OCI-LY1 (cell line): ENCODE results near the gene SRRD.

Source experiments
- H2AFZ ChIP-seq: fragments of 200-600 bp; sonication (generic), shearing (Covaris generic); 2 replicates; pipeline ENCODE4 v1.6.0; 2014; ENCODE audit warnings: antibody characterized with exemption, mild to moderate bottlenecking, low read length
- H3F3A ChIP-seq: fragments of 200-600 bp; sonication (generic), shearing (Covaris generic); 2 replicates; pipeline ENCODE4 v1.6.0; 2014; ENCODE audit warnings: mild to moderate bottlenecking, antibody characterized with exemption, low read length, moderate library complexity; ENCODE audit not compliant: insufficient read depth
- H3K27ac ChIP-seq: fragments of 200-600 bp; sonication (generic); 2 replicates; pipeline ENCODE4 v1.5.1; 2014; ENCODE audit warnings: low read length, mixed run types, mild to moderate bottlenecking, low read depth; ENCODE audit not compliant: poor library complexity, severe bottlenecking
- H3K27me3 ChIP-seq: fragments of 200-600 bp; sonication (generic); 2 replicates; pipeline ENCODE4 v1.6.0; 2014; ENCODE audit warnings: antibody characterized with exemption, mild to moderate bottlenecking, low read length, moderate library complexity; ENCODE audit not compliant: insufficient read depth
- H3K36me3 ChIP-seq: fragments of 200-600 bp; sonication (generic); 2 replicates; pipeline ENCODE4 v1.6.1; 2014; ENCODE audit warnings: mild to moderate bottlenecking, antibody characterized with exemption, low read length, moderate library complexity, mixed read lengths; ENCODE audit not compliant: insufficient read depth
- H3K4me1 ChIP-seq: fragments of 200-600 bp; sonication (generic); 2 replicates; pipeline ENCODE4 v1.5.1; 2014; ENCODE audit warnings: mild to moderate bottlenecking, low read length, moderate library complexity; ENCODE audit not compliant: insufficient read depth, severe bottlenecking
- H3K4me2 ChIP-seq: fragments of 200-600 bp; sonication (generic), shearing (Covaris generic); 2 replicates; pipeline ENCODE4 v1.6.1; 2014; ENCODE audit warnings: low read length
- H3K4me3 ChIP-seq: fragments of 200-600 bp; sonication (generic); 2 replicates; pipeline ENCODE4 v1.5.1; 2014; ENCODE audit warnings: low read length, low read depth, mild to moderate bottlenecking, mixed read lengths; ENCODE audit not compliant: poor library complexity, severe bottlenecking
- H3K79me2 ChIP-seq: fragments of 200-600 bp; shearing (Covaris generic); 2 replicates; pipeline ENCODE4 v1.6.1; 2016; ENCODE audit warnings: mixed run types, low read length, mixed read lengths; ENCODE audit not compliant: insufficient read depth
- H3K9ac ChIP-seq: fragments of 200-600 bp; sonication (generic), shearing (Covaris generic); 2 replicates; pipeline ENCODE4 v1.6.1; 2014; ENCODE audit warnings: mild to moderate bottlenecking, low read length, mixed read lengths
- H3K9me2 ChIP-seq: fragments of 200-600 bp; sonication (generic), shearing (Covaris generic); 2 replicates; pipeline ENCODE4 v1.6.1; 2014; ENCODE audit warnings: low read depth, mild to moderate bottlenecking, low read length, mixed read lengths
- H3K9me3 ChIP-seq: fragments of 200-600 bp; shearing (Covaris generic); 2 replicates; pipeline ENCODE4 v1.6.1; 2014; ENCODE audit warnings: low read length, mixed read lengths
- H4K20me1 ChIP-seq: fragments of 200-600 bp; sonication (generic), shearing (Covaris generic); 2 replicates; pipeline ENCODE4 v1.6.0; 2016; ENCODE audit warnings: mild to moderate bottlenecking, low read length; ENCODE audit not compliant: insufficient read depth
- EZH2 ChIP-seq: fragments of 200-600 bp; sonication (generic), shearing (Covaris generic); IDR thresholded peaks from 2 replicates; pipeline ENCODE4 v1.8.0; 2017; ENCODE audit warnings: borderline replicate concordance, mixed run types, mild to moderate bottlenecking, antibody characterized with exemption, low read length, moderate library complexity, mixed read lengths
- TF ChIP-seq, protein P1 (sequence below): fragments of 200-600 bp; sonication (generic), shearing (Covaris generic); IDR thresholded peaks from 2 replicates; pipeline ENCODE4 v1.5.1; 2017; ENCODE audit warnings: mild to moderate bottlenecking, antibody characterized with exemption, low read length, moderate library complexity, mixed read lengths

SRRD gene

GRCh38 chr22:26457661-26458272, 25.9 kb upstream of the SRRD start:
- Histone ChIP-seq H3K4me2 (no peak overlapping the region), H3K4me1 (no peaks in the 10 kb centered on the region), H3K9me3 (no peaks in the 10 kb centered on the region), H3K27me3 (no peaks in the 10 kb centered on the region), H3F3A (no peaks in the 10 kb centered on the region), H3K9ac (no peak overlapping the region), H3K9me2 (no peaks in the 10 kb centered on the region), H4K20me1 (no peaks in the 10 kb centered on the region), H2AFZ (no peak overlapping the region), H3K27ac (no peak overlapping the region), H3K4me3 (no peak overlapping the region), H3K36me3 (peaks cover 81% of the 10 kb centered on the region), H3K79me2 (peaks cover 9% of the 10 kb centered on the region)
- TF ChIP-seq EZH2, result no peak
- TF ChIP-seq, protein P1, sequence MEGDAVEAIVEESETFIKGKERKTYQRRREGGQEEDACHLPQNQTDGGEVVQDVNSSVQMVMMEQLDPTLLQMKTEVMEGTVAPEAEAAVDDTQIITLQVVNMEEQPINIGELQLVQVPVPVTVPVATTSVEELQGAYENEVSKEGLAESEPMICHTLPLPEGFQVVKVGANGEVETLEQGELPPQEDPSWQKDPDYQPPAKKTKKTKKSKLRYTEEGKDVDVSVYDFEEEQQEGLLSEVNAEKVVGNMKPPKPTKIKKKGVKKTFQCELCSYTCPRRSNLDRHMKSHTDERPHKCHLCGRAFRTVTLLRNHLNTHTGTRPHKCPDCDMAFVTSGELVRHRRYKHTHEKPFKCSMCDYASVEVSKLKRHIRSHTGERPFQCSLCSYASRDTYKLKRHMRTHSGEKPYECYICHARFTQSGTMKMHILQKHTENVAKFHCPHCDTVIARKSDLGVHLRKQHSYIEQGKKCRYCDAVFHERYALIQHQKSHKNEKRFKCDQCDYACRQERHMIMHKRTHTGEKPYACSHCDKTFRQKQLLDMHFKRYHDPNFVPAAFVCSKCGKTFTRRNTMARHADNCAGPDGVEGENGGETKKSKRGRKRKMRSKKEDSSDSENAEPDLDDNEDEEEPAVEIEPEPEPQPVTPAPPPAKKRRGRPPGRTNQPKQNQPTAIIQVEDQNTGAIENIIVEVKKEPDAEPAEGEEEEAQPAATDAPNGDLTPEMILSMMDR, result no peak

DNA sequence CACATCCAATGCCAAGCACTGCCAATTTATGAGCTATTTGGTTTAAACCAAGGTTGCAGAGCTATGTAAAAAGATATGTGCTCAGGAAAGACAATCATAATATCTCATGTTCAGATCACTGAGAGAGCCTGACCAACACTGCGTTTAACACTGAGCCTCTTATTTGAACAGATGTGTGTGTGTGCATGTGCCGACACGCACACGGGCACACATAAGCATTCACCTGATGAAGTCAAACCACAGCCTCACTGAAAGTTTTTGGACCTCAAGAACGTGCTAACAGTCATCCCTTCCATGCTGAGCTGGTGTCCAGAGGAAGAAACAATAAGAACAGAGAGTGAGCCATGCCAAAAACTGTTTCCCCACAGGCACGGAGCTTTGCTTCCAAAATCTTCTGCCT, 23.5 kb upstream of the SRRD start:
- no peak overlapping the region for H3K9ac ChIP-seq
- no peaks in the 10 kb centered on the region for H3K27me3 ChIP-seq
- H3K79me2 ChIP-seq, result peaks cover 9% of the 10 kb centered on the region
- H4K20me1 ChIP-seq, result no peaks in the 10 kb centered on the region
- TF ChIP-seq, protein P1, result no peak
- TF ChIP-seq EZH2, result no peak
- H3F3A ChIP-seq, result no peaks in the 10 kb centered on the region
- peaks cover 7% of the 10 kb centered on the region for H3K4me1 ChIP-seq
- H2AFZ ChIP-seq, result no peak overlapping the region
- no peak overlapping the region for H3K27ac ChIP-seq
- H3K4me3 ChIP-seq, result no peak overlapping the region
- H3K4me2 ChIP-seq, result no peak overlapping the region
- H3K9me2 ChIP-seq, result no peaks in the 10 kb centered on the region
- H3K9me3 ChIP-seq, result no peaks in the 10 kb centered on the region
- H3K36me3 ChIP-seq, result peaks cover 90% of the 10 kb centered on the region

- Histone ChIP-seq H3F3A (no peaks in the 10 kb centered on the region), H3K4me2 (no peak overlapping the region), H3K9me2 (no peaks in the 10 kb centered on the region), H3K4me3 (no peak overlapping the region), H3K79me2 (peaks cover 9% of the 10 kb centered on the region), H3K36me3 (peaks cover 94% of the 10 kb centered on the region), H4K20me1 (no peaks in the 10 kb centered on the region), H3K27ac (no peak overlapping the region), H3K27me3 (no peaks in the 10 kb centered on the region), H3K4me1 (peaks cover 7% of the 10 kb centered on the region), H3K9ac (no peak overlapping the region), H3K9me3 (no peaks in the 10 kb centered on the region), H2AFZ (no peak overlapping the region)
- no peak for TF ChIP-seq EZH2
- TF ChIP-seq, protein P1, result peak; percentile 89
Observed at GRCh38 chr22:26461188-26461810, 22.4 kb upstream of the SRRD start.
